A673 (cell line): Measurements from ENCODE around the gene FJX1.

Experiments
- CTCF ChIP-seq: fragments of 300-800, 200-600 bp; sonication (generic); conservative IDR thresholded peaks from 2 replicates; pipeline ENCODE4 v1.5.1; 2017; ENCODE audit warnings: low read depth, mild to moderate bottlenecking, antibody characterized with exemption, low read length, moderate library complexity, mixed read lengths
- EZH2 ChIP-seq: fragments of 200-600 bp; sonication (generic); IDR thresholded peaks from 2 replicates; pipeline ENCODE4 v1.6.1; 2017; ENCODE audit warnings: borderline replicate concordance, low read depth, mild to moderate bottlenecking, mixed read lengths, antibody characterized with exemption, low read length; ENCODE audit not compliant: poor library complexity, severe bottlenecking

DNA sequence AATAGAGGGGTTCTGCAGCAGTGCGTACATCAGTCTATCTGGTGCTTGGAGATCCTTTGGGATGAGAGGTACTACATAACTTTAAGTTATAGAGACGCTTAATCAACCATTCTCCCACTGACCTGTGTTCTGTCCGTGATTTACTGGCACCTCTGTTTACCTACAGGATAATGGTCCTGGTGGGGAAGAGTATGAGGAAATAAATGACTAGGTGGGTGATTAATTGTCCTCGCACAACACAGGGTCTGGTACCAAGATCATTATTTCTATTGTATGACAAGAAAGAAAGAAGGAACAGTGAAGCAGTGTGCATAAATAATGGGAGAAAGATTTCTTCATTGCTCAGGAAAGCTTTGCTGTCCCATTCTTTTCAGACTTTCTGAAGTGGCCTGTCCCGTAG is 32.8 kb upstream of the FJX1 start:
- no peak for TF ChIP-seq CTCF
- TF ChIP-seq EZH2, result no peak
